ENCODE data around the gene DDX54. TPM values are rescaled to one million over a fixed set of nuclear protein-coding genes. Genes with fewer than 3 reads are reported as not detected.

The DDX54 gene
- total RNA-seq, 1 experiment from 2014 or later, result 151 TPM

GRCh38 chr12:113221181-113221996 lies 36.1 kb upstream of the DDX54 start, which contains the start of gene TPCN1 (continued):
- TF ChIP-seq USF1 (CRISPR knock-in tag; IDR thresholded peaks at IDR 0.05), result no peak
- TF ChIP-seq ZNF317 (CRISPR knock-in tag; IDR thresholded peaks at IDR 0.05; ENCODE audit: borderline replicate concordance, low read depth), result peak; percentile 16; the same call in 1 of the 2 replicates
- peak; percentile 55 for TF ChIP-seq FOXP4 (CRISPR knock-in tag; IDR thresholded peaks at IDR 0.05)
- TF ChIP-seq ETV6 (CRISPR knock-in tag; IDR thresholded peaks at IDR 0.05), result peak; percentile 47; the same call in 1 of the 2 replicates
- TF ChIP-seq ZSCAN18 (CRISPR knock-in tag; IDR thresholded peaks at IDR 0.05), result no peak
- no peak for TF ChIP-seq ZMAT4 (CRISPR knock-in tag; IDR thresholded peaks at IDR 0.05)
- TF ChIP-seq TP53 (CRISPR knock-in tag; IDR thresholded peaks at IDR 0.05), result no peak
- TF ChIP-seq ERG (CRISPR knock-in tag; IDR thresholded peaks at IDR 0.05), result no peak
- TF ChIP-seq CDX4 (CRISPR knock-in tag; IDR thresholded peaks at IDR 0.05; ENCODE audit: borderline replicate concordance), result no peak
- TF ChIP-seq CBFB (CRISPR knock-in tag; IDR thresholded peaks at IDR 0.05; ENCODE audit: low read depth), result no peak
- no peak for TF ChIP-seq ZNF512 (CRISPR knock-in tag; IDR thresholded peaks at IDR 0.05; ENCODE audit: borderline replicate concordance)
- TF ChIP-seq HMGXB4 (CRISPR knock-in tag; IDR thresholded peaks at IDR 0.05), result no peak
- no peak for TF ChIP-seq PRDM15 (CRISPR knock-in tag; IDR thresholded peaks at IDR 0.05)
- no peak for TF ChIP-seq ATF3 (CRISPR knock-in tag; conservative IDR thresholded peaks at IDR 0.05)
- TF ChIP-seq ZNF232 (CRISPR knock-in tag; IDR thresholded peaks at IDR 0.05), result peak; percentile 37; the same call in 1 of the 2 replicates
- TF ChIP-seq CREM (CRISPR knock-in tag; IDR thresholded peaks at IDR 0.05), result no peak

All from WTC11 (cell line).